DND-41 (cell line): ENCODE measurements around the gene MRM2.

Experiments used
- ATAC-seq: fragments of 200-7000 bp; cut with Tn5 transposase; 3 replicates; pipeline ENCODE4 v1.9.1; 2021; ENCODE audit warnings: low read depth; ENCODE audit not compliant: insufficient read depth
- DNase-seq: peaks from one replicate; pipeline ENCODE4 v3.0.0-alpha.2; 2020
- H2AFZ ChIP-seq: 2 replicates; pipeline ENCODE4 v1.6.0; 2012; ENCODE audit warnings: low read depth, low read length
- H3K27ac ChIP-seq: 2 replicates; pipeline ENCODE4 v1.5.1; 2012; ENCODE audit warnings: low read length, inconsistent platforms
- H3K27me3 ChIP-seq: fragments of 200-600 bp; sonication (generic); 2 replicates; pipeline ENCODE4 v1.6.0; 2012; ENCODE audit warnings: low read length, mild to moderate bottlenecking, inconsistent platforms; ENCODE audit not compliant: insufficient read depth, poor library complexity
- H3K36me3 ChIP-seq: 2 replicates; pipeline ENCODE4 v1.5.1; 2012; ENCODE audit warnings: low read length, inconsistent platforms; ENCODE audit not compliant: insufficient read depth
- H3K4me1 ChIP-seq: 2 replicates; pipeline ENCODE4 v1.5.1; 2012; ENCODE audit warnings: mild to moderate bottlenecking, low read length; ENCODE audit not compliant: insufficient read depth
- H3K4me2 ChIP-seq: 2 replicates; pipeline ENCODE4 v1.6.0; 2012; ENCODE audit warnings: mild to moderate bottlenecking, moderate library complexity, low read length, inconsistent platforms; ENCODE audit not compliant: insufficient read depth
- H3K4me3 ChIP-seq, 2 experiments: fragments of 200-600 bp in 1 of 2; shearing (Covaris generic) in 1 of 2; 2 replicates each; pipeline ENCODE4 v1.5.1; 2012 to 2016; ENCODE audit warnings: inconsistent platforms in 2 of 2, low read length in 2 of 2, mild to moderate bottlenecking in 2 of 2, low read depth in 1 of 2, moderate library complexity in 1 of 2
- H3K79me2 ChIP-seq: 2 replicates; pipeline ENCODE4 v1.6.0; 2012; ENCODE audit warnings: low read length, inconsistent platforms; ENCODE audit not compliant: insufficient read depth
- H3K9ac ChIP-seq: 2 replicates; pipeline ENCODE4 v1.6.0; 2012; ENCODE audit warnings: low read depth, mild to moderate bottlenecking, inconsistent platforms, low read length, moderate library complexity
- H3K9me3 ChIP-seq: 2 replicates; pipeline ENCODE4 v1.5.1; 2012; ENCODE audit warnings: low read length, moderate library complexity, mild to moderate bottlenecking, inconsistent platforms; ENCODE audit not compliant: insufficient read depth, severe bottlenecking
- H4K20me1 ChIP-seq: 2 replicates; pipeline ENCODE4 v1.6.0; 2012; ENCODE audit warnings: low read length; ENCODE audit not compliant: insufficient read depth
- EZH2 ChIP-seq: IDR thresholded peaks from 3 replicates; pipeline ENCODE4 v1.6.1; 2012; ENCODE audit warnings: borderline replicate concordance, low read depth, mild to moderate bottlenecking, moderate library complexity, low read length, inconsistent platforms; ENCODE audit not compliant: severe bottlenecking
- TF ChIP-seq, protein P1 (sequence below): IDR thresholded peaks from 2 replicates; pipeline ENCODE4 v1.5.1; 2012; ENCODE audit warnings: borderline replicate concordance, low read length, moderate library complexity, mild to moderate bottlenecking; ENCODE audit not compliant: poor library complexity, severe bottlenecking; ENCODE audit errors: extremely low read depth

The MRM2 gene

DNA sequence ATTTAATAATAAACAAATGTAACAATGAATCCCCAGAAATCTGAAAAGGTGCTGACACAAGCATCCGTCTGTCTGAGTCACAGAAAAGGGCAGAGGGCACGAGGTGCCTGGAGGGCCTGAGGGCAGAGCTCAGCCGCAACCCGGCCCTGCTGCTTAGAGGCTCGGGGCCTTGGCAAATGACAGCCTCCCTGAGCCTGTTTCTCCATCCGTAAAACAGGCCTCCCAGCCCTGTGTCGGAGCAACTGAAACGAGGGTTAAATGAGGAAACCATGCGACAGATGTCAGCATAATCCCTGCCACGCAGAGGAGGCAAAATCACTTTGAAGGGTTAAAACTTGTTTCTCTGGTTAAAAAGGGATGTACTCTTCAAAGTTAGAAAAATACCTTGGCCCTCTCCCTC lies 24.9 kb upstream of the MRM2 start:
- Histone ChIP-seq H2AFZ (no peak overlapping the region), H3K4me3 (no peak overlapping the region), H3K36me3 (peaks cover 30% of the 10 kb centered on the region), H3K9ac (no peak overlapping the region), H4K20me1 (no peaks in the 10 kb centered on the region), H3K27ac (no peak overlapping the region), H3K9me3 (no peaks in the 10 kb centered on the region), H3K4me2 (no peak overlapping the region), H3K4me1 (no peaks in the 10 kb centered on the region), H3K79me2 (no peaks in the 10 kb centered on the region), H3K27me3 (no peaks in the 10 kb centered on the region)
- DNase-seq (no peak), ATAC-seq (no peak)
- TF ChIP-seq, protein P1, sequence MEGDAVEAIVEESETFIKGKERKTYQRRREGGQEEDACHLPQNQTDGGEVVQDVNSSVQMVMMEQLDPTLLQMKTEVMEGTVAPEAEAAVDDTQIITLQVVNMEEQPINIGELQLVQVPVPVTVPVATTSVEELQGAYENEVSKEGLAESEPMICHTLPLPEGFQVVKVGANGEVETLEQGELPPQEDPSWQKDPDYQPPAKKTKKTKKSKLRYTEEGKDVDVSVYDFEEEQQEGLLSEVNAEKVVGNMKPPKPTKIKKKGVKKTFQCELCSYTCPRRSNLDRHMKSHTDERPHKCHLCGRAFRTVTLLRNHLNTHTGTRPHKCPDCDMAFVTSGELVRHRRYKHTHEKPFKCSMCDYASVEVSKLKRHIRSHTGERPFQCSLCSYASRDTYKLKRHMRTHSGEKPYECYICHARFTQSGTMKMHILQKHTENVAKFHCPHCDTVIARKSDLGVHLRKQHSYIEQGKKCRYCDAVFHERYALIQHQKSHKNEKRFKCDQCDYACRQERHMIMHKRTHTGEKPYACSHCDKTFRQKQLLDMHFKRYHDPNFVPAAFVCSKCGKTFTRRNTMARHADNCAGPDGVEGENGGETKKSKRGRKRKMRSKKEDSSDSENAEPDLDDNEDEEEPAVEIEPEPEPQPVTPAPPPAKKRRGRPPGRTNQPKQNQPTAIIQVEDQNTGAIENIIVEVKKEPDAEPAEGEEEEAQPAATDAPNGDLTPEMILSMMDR = no peak
- TF ChIP-seq EZH2 = no peak

DNA sequence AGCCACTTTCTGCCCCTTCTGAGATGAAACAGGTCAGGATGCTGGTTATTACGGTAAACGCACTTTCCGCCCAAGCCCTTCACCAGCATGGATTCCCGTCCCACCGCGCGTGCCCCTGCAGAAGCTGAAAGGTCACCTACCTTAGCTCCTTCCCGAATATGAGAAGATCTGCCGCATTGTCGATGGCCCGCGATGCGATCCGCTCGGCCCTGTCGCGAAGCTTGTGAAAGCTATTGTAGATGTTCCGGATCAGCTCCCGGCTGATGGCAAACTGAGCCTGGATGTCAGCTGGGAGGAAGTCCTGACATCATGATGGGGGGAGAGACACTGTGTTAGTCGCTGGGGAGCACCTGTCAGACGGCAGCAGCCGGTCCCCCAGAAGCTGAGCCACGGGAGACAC lies 22.2 kb upstream of the MRM2 start:
- H3K36me3 ChIP-seq = peaks cover 19% of the 10 kb centered on the region
- H2AFZ ChIP-seq = no peak overlapping the region
- DNase-seq = no peak
- no peaks in the 10 kb centered on the region for H3K27me3 ChIP-seq
- no peaks in the 10 kb centered on the region for H3K79me2 ChIP-seq
- no peaks in the 10 kb centered on the region for H3K4me1 ChIP-seq
- H3K9ac ChIP-seq = no peak overlapping the region
- no peak overlapping the region for H3K4me3 ChIP-seq
- ATAC-seq = no peak
- H3K9me3 ChIP-seq = no peaks in the 10 kb centered on the region
- no peaks in the 10 kb centered on the region for H4K20me1 ChIP-seq
- H3K27ac ChIP-seq = no peak overlapping the region
- TF ChIP-seq EZH2 = no peak
- TF ChIP-seq, protein P1 = no peak
- no peak overlapping the region for H3K4me2 ChIP-seq

DNA sequence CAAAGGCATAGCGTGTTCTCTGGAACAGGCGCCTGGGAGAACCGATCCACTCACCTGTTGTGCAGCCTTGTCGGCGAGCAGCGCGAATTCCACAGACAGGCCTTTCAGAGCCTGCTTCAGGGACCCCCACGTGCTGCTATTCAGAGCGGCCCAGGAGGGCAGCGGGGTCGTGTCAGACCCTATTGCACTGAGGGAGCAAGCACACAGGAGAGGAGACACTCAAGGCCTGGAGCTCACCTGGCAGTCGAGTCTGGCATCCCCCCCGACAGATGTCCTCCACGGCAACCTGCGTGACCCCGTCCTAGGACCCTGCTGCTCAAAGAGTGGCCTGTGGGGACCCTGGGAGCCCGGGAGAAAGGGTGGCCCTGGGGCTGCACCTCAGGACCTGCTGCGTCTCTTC lies 21.2 kb upstream of the MRM2 start:
- Histone ChIP-seq H3K4me3 (no peak overlapping the region), H3K9me3 (no peaks in the 10 kb centered on the region), H3K4me2 (no peak overlapping the region), H3K36me3 (peaks cover 22% of the 10 kb centered on the region), H3K27me3 (no peaks in the 10 kb centered on the region), H3K27ac (no peak overlapping the region), H3K9ac (no peak overlapping the region), H3K79me2 (no peaks in the 10 kb centered on the region), H3K4me1 (no peaks in the 10 kb centered on the region), H2AFZ (no peak overlapping the region), H4K20me1 (no peaks in the 10 kb centered on the region)
- no peak for DNase-seq
- no peak for ATAC-seq
- no peak for TF ChIP-seq EZH2
- TF ChIP-seq, protein P1 = no peak

DNA sequence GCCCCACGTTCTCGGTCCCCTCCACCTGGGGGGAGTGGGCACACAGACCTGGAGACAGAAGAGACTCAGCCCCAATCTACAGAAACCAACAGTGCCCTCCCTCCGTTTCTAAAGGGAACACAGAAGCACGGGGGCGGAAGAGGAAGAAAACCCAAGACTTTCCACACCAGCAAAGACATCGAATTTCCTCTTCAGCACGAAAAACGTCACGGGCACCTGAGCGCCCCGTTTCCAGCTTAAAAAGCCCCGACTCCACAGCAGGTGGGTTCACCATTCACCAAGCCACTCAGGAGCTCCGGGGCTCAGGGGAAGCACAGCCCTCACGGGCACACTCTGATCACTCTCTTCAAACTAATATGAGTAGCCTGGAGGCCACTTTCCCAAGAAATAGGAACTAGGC lies 19.6 kb upstream of the MRM2 start:
- Histone ChIP-seq H3K9ac (no peak overlapping the region), H2AFZ (no peak overlapping the region), H3K4me2 (no peak overlapping the region), H3K79me2 (no peaks in the 10 kb centered on the region), H3K9me3 (no peaks in the 10 kb centered on the region), H3K27me3 (no peaks in the 10 kb centered on the region), H3K4me1 (no peaks in the 10 kb centered on the region), H3K27ac (no peak overlapping the region), H4K20me1 (no peaks in the 10 kb centered on the region), H3K36me3 (peaks cover 32% of the 10 kb centered on the region), H3K4me3 (no peak overlapping the region)
- DNase-seq (no peak), ATAC-seq (no peak)
- no peak for TF ChIP-seq EZH2
- TF ChIP-seq, protein P1 = no peak
